Caco-2 (cell line): ENCODE results near the gene GALNT1. TPM values are rescaled to one million over a fixed set of nuclear protein-coding genes. Genes with fewer than 3 reads are reported as not detected.

Source experiments
- BruUV-seq: library from RNA; stranded (reverse); fragments of 400-500 nt; replicated peaks from 2 replicates; lab custom pipeline; 2021; lab: Mats Ljungman, UMichigan
- CTCF ChIA-PET: fragments of 300-600 bp; sonication (Branson Sonifier 250); formaldehyde crosslinking; loops from one replicate; lab custom pipeline; 2022; ENCODE audit warnings: antibody characterized with exemption; lab: Charles Lee
- POLR2A ChIA-PET: fragments of 300-600 bp; sonication (Branson Sonifier 250); formaldehyde crosslinking; loops from one replicate; lab custom pipeline; 2022; ENCODE audit warnings: antibody characterized with exemption; lab: Charles Lee
- DNase-seq, 2 experiments: peaks; one replicate each; pipeline versions ENCODE4 v3.0.0 to v3.0.0-alpha.2; 2020 to 2022
- H3K27me3 ChIP-seq: replicated peaks from 2 replicates; pipeline ENCODE4 v1.6.0; 2011; ENCODE audit warnings: low read length; ENCODE audit not compliant: control insufficient read depth, insufficient read depth
- H3K36me3 ChIP-seq: 2 replicates; pipeline ENCODE4 v1.5.1; 2011; ENCODE audit warnings: low read length; ENCODE audit not compliant: control insufficient read depth, insufficient read depth
- H3K4me1 ChIP-seq: fragments of 250-450 bp; sonication (Bioruptor Pico); 2 replicates; pipeline ENCODE4 v1.5.1; 2020; ENCODE audit warnings: mild to moderate bottlenecking
- H3K4me3 ChIP-seq: 2 replicates; pipeline ENCODE4 v1.5.1; 2011; ENCODE audit warnings: low read depth, mild to moderate bottlenecking, control low read depth, low read length
- H3K9me3 ChIP-seq: fragments of 250-450 bp; sonication (Bioruptor Pico); 2 replicates; pipeline ENCODE4 v1.5.1; 2020; ENCODE audit warnings: mild to moderate bottlenecking, moderate library complexity
- H3K27ac Mint-ChIP-seq: one replicate; pipeline ENCODE4 v1.8.0; 2022; ENCODE audit warnings: mixed read lengths; ENCODE audit not compliant: unreplicated experiment
- H3K27me3 Mint-ChIP-seq: one replicate; pipeline ENCODE4 v1.8.0; 2022; ENCODE audit warnings: mixed read lengths; ENCODE audit not compliant: insufficient read depth, unreplicated experiment
- H3K36me3 Mint-ChIP-seq: one replicate; pipeline ENCODE4 v1.8.0; 2022; ENCODE audit warnings: mild to moderate bottlenecking, mixed read lengths; ENCODE audit not compliant: insufficient read depth, unreplicated experiment
- H3K4me1 Mint-ChIP-seq: one replicate; pipeline ENCODE4 v1.8.0; 2022; ENCODE audit warnings: low read depth, mixed read lengths; ENCODE audit not compliant: unreplicated experiment
- H3K4me3 Mint-ChIP-seq: one replicate; pipeline ENCODE4 v1.8.0; 2022; ENCODE audit warnings: mild to moderate bottlenecking, moderate library complexity, mixed read lengths; ENCODE audit not compliant: unreplicated experiment
- H3K9me3 Mint-ChIP-seq: one replicate; pipeline ENCODE4 v1.8.0; 2022; ENCODE audit warnings: mixed read lengths; ENCODE audit not compliant: unreplicated experiment
- intact Hi-C: fragments of 100-400 bp; cut with micrococcal nuclease; formaldehyde crosslinking; loops from one replicate; pipeline ENCODE4 v1.10.0; 2022; ENCODE audit not compliant: unreplicated experiment
- total RNA-seq: library from RNA; stranded (reverse); gene quantifications from 2 replicates; pipeline ENCODE4 v1.2.3, GENCODE V29; 2022
- TF ChIP-seq, protein P1 (sequence below), 2 experiments: fragments of 200-600 bp in 1 of 2; IDR thresholded peaks; 1 replicate in 1 of 2; 2 replicates in 1 of 2; pipeline versions ENCODE4 v1.5.1 to v1.8.0; 2011 to 2022; ENCODE audit warnings: antibody characterized with exemption in 1 of 2, control low read depth in 1 of 2, inconsistent platforms in 1 of 2, low read depth in 1 of 2, low read length in 1 of 2, mild to moderate bottlenecking in 1 of 2, moderate library complexity in 1 of 2; ENCODE audit not compliant: insufficient read depth in 1 of 2, severe bottlenecking in 1 of 2, unreplicated experiment in 1 of 2

GALNT1 gene
- total RNA-seq, 1 experiment from 2014 or later, result 53.6 TPM

DNA sequence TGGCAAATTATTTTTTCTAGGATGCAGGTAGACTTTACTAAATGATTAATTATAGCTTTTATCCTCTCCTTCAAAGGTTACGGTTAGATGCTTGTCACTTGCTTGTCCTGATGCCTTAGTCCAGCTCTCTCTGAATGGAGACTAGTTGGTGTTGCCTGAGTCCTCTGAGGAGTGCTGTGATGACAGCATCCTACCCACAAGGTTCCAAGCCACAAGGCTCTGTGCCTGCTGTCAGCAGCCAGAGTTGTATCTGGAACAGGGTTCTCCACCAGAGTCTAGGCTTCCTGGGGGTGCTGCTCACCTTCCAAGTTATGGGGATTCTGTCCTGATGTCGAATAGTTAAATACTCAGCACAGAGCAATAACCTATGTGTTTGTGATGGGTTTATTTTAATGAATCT is 125.7 kb downstream of the GALNT1 start:
- ChIA-PET CTCF (no interaction called here), POLR2A (no interaction called here)
- Mint-ChIP-seq H3K4me1 (no peaks in the 10 kb centered on the region), H3K27me3 (no peaks in the 10 kb centered on the region), H3K4me3 (no peak overlapping the region), H3K9me3 (no peaks in the 10 kb centered on the region), H3K27ac (no peak overlapping the region), H3K36me3 (no peaks in the 10 kb centered on the region)
- H3K4me3 ChIP-seq, result no peak overlapping the region
- TF ChIP-seq, protein P1, sequence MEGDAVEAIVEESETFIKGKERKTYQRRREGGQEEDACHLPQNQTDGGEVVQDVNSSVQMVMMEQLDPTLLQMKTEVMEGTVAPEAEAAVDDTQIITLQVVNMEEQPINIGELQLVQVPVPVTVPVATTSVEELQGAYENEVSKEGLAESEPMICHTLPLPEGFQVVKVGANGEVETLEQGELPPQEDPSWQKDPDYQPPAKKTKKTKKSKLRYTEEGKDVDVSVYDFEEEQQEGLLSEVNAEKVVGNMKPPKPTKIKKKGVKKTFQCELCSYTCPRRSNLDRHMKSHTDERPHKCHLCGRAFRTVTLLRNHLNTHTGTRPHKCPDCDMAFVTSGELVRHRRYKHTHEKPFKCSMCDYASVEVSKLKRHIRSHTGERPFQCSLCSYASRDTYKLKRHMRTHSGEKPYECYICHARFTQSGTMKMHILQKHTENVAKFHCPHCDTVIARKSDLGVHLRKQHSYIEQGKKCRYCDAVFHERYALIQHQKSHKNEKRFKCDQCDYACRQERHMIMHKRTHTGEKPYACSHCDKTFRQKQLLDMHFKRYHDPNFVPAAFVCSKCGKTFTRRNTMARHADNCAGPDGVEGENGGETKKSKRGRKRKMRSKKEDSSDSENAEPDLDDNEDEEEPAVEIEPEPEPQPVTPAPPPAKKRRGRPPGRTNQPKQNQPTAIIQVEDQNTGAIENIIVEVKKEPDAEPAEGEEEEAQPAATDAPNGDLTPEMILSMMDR (IDR thresholded peaks at IDR 0.05; ENCODE audit: insufficient read depth in 1 of 2, low read depth in 1 of 2, low read length in 1 of 2, severe bottlenecking in 1 of 2, unreplicated experiment in 1 of 2), result no peak
- BruUV-seq, result no TSS peak
- no peaks in the 10 kb centered on the region for H3K27me3 ChIP-seq
- H3K4me1 ChIP-seq, result no peaks in the 10 kb centered on the region
- no peak for DNase-seq
- H3K36me3 ChIP-seq, result no peaks in the 10 kb centered on the region
- H3K9me3 ChIP-seq, result no peaks in the 10 kb centered on the region
- intact Hi-C loops, result no loop called here

DNA sequence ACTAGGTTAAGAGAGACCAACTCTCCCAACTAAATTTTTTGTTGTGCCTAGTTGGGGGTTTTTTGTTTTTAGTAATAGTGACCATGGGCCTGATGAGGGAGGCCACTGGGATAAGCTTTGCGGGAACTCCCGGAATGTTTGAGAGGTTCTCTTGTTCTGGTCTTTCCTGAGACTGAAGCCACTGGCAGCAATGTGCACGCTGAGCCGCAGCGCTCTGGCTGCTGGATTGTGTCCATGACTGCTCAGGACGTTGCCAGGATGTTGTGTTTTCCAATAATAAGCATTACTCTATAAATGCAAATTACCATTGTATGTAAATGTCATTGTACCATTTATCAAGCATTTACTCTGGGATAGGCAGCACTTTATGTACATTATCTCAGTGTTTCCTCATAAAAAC is 126.1 kb downstream of the GALNT1 start:
- TF ChIP-seq, protein P1 (IDR thresholded peaks at IDR 0.05; ENCODE audit: insufficient read depth in 1 of 2, low read depth in 1 of 2, low read length in 1 of 2, severe bottlenecking in 1 of 2, unreplicated experiment in 1 of 2), result no peak
- intact Hi-C loops, result no loop called here
- Mint-ChIP-seq H3K36me3 (no peaks in the 10 kb centered on the region), H3K4me1 (no peaks in the 10 kb centered on the region), H3K4me3 (no peak overlapping the region), H3K27me3 (no peaks in the 10 kb centered on the region), H3K9me3 (no peaks in the 10 kb centered on the region), H3K27ac (no peak overlapping the region)
- Histone ChIP-seq H3K4me1 (no peaks in the 10 kb centered on the region), H3K9me3 (no peaks in the 10 kb centered on the region), H3K27me3 (no peaks in the 10 kb centered on the region), H3K4me3 (no peak overlapping the region), H3K36me3 (no peaks in the 10 kb centered on the region)
- POLR2A ChIA-PET, result no interaction called here
- DNase-seq, result no peak
- no TSS peak for BruUV-seq
- CTCF ChIA-PET, result no interaction called here

DNA sequence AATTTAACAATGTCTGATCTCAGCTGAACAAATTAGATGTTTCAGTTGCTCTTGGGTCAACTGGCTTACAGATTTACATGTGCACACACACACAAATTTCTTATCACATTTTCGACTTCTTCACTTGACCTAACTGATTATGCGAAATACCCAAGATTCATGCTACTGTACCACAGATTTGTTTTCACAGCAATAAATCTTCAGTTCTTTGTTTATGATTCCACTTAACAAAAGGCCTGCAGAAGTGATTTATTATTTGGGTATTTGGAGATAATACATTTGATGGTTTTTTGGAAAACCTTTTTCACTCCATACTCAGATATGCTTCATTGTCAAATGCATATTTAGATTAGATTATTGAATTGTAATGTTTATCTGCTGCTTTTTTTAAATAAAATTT is 129.0 kb downstream of the GALNT1 start:
- no TSS peak for BruUV-seq
- no peaks in the 10 kb centered on the region for H3K27me3 Mint-ChIP-seq
- POLR2A ChIA-PET, result no interaction called here

More for the DNA sequence above, 129.0 kb downstream of the GALNT1 start:
- H3K27me3 ChIP-seq, result no peaks in the 10 kb centered on the region
- Mint-ChIP-seq H3K4me3 (no peak overlapping the region), H3K4me1 (no peaks in the 10 kb centered on the region), H3K27ac (no peak overlapping the region), H3K9me3 (no peaks in the 10 kb centered on the region), H3K36me3 (no peaks in the 10 kb centered on the region)
- H3K9me3 ChIP-seq, result no peaks in the 10 kb centered on the region
- TF ChIP-seq, protein P1 (IDR thresholded peaks at IDR 0.05; ENCODE audit: insufficient read depth in 1 of 2, low read depth in 1 of 2, low read length in 1 of 2, severe bottlenecking in 1 of 2, unreplicated experiment in 1 of 2), result no peak
- no peak overlapping the region for H3K4me3 ChIP-seq
- DNase-seq, result no peak
- H3K36me3 ChIP-seq, result no peaks in the 10 kb centered on the region
- CTCF ChIA-PET, result no interaction called here
- intact Hi-C loops, result no loop called here
- no peaks in the 10 kb centered on the region for H3K4me1 ChIP-seq
